GM23338 (cell line): ENCODE results near the gene DAB1. TPM values are rescaled to one million over a fixed set of nuclear protein-coding genes. Genes with fewer than 3 reads are reported as not detected.

ENCODE experiments used
- ATAC-seq: fragments of 200-7000 bp; cut with Tn5 transposase; 3 replicates; pipeline ENCODE4 v1.9.1; 2020
- DNase-seq: peaks from one replicate; pipeline ENCODE4 v3.0.0-alpha.2; 2015; ENCODE audit warnings: low spot score
- H2AFZ ChIP-seq: fragments of 200-600 bp; sonication (generic); 2 replicates; pipeline ENCODE4 v1.8.0; 2016; ENCODE audit warnings: antibody characterized with exemption, mild to moderate bottlenecking, moderate library complexity
- H3F3A ChIP-seq: fragments of 200-600 bp; sonication (generic); replicated peaks from 2 replicates; pipeline ENCODE4 v1.8.0; 2017; ENCODE audit warnings: antibody characterized with exemption, mixed run types, low read depth
- H3K27ac ChIP-seq: fragments of 200-600 bp; sonication (generic); 2 replicates; pipeline ENCODE4 v1.6.1; 2016; ENCODE audit warnings: low read depth
- H3K27me3 ChIP-seq: fragments of 200-600 bp; sonication (generic); 2 replicates; pipeline ENCODE4 v1.8.0; 2016; ENCODE audit warnings: mild to moderate bottlenecking, mixed run types, moderate library complexity; ENCODE audit not compliant: insufficient read depth
- H3K36me3 ChIP-seq: fragments of 200-600 bp; sonication (generic); 2 replicates; pipeline ENCODE4 v1.8.0; 2016; ENCODE audit warnings: mild to moderate bottlenecking; ENCODE audit not compliant: insufficient read depth
- H3K4me1 ChIP-seq: fragments of 200-600 bp; sonication (generic); 2 replicates; pipeline ENCODE4 v1.8.0; 2016; ENCODE audit warnings: mild to moderate bottlenecking, moderate library complexity; ENCODE audit not compliant: insufficient read depth
- H3K4me2 ChIP-seq: fragments of 200-600 bp; sonication (generic); 2 replicates; pipeline ENCODE4 v1.7.1; 2017; ENCODE audit warnings: mixed run types
- H3K4me3 ChIP-seq: fragments of 200-600 bp; sonication (generic); 2 replicates; pipeline ENCODE4 v1.6.1; 2016; ENCODE audit warnings: mixed run types
- H3K79me2 ChIP-seq: fragments of 200-600 bp; sonication (generic); replicated peaks from 2 replicates; pipeline ENCODE4 v1.8.0; 2017; ENCODE audit warnings: mild to moderate bottlenecking; ENCODE audit not compliant: insufficient read depth
- H3K9me2 ChIP-seq: fragments of 200-600 bp; sonication (generic); 2 replicates; pipeline ENCODE4 v1.8.0; 2017; ENCODE audit not compliant: insufficient read depth
- H4K20me1 ChIP-seq: fragments of 200-600 bp; sonication (generic); replicated peaks from 2 replicates; pipeline ENCODE4 v1.8.0; 2017; ENCODE audit warnings: mild to moderate bottlenecking; ENCODE audit not compliant: insufficient read depth
- H3K27ac Mint-ChIP-seq: 2 replicates; pipeline ENCODE4 v1.8.0; 2020; ENCODE audit warnings: inconsistent platforms, mild to moderate bottlenecking, moderate library complexity, mixed read lengths
- H3K27me3 Mint-ChIP-seq: 3 replicates; pipeline ENCODE4 v1.8.0; 2022; ENCODE audit warnings: low read depth, mild to moderate bottlenecking, moderate library complexity, mixed read lengths, inconsistent platforms; ENCODE audit not compliant: insufficient read depth, poor library complexity
- H3K36me3 Mint-ChIP-seq: 3 replicates; pipeline ENCODE4 v1.8.0; 2021; ENCODE audit warnings: low read depth, mild to moderate bottlenecking, inconsistent platforms, moderate library complexity, mixed read lengths
- H3K4me1 Mint-ChIP-seq: 3 replicates; pipeline ENCODE4 v1.8.0; 2020; ENCODE audit warnings: mild to moderate bottlenecking, inconsistent platforms, mixed read lengths
- H3K4me3 Mint-ChIP-seq: 3 replicates; pipeline ENCODE4 v1.8.0; 2021; ENCODE audit warnings: moderate library complexity, mild to moderate bottlenecking, inconsistent platforms, mixed read lengths
- H3K9me3 Mint-ChIP-seq: 3 replicates; pipeline ENCODE4 v1.8.0; 2020; ENCODE audit warnings: moderate library complexity, mild to moderate bottlenecking, inconsistent platforms, mixed read lengths
- CREB1 ChIP-seq: fragments of 250-450 bp; sonication (Bioruptor Pico); IDR thresholded peaks from 2 replicates; pipeline ENCODE4 v1.5.0; 2020; ENCODE audit warnings: low read depth, mild to moderate bottlenecking, moderate library complexity
- EZH2 ChIP-seq: fragments of 200-600 bp; sonication (generic); IDR thresholded peaks from one replicate; pipeline ENCODE4 v1.8.0; 2017; ENCODE audit warnings: antibody characterized with exemption, mild to moderate bottlenecking, low read depth; ENCODE audit not compliant: unreplicated experiment
- EZH2phosphoT487 ChIP-seq: fragments of 200-600 bp; sonication (generic); IDR thresholded peaks from one replicate; pipeline ENCODE4 v1.8.1; 2018; ENCODE audit warnings: antibody characterized with exemption; ENCODE audit not compliant: unreplicated experiment
- JUNB ChIP-seq: IDR thresholded peaks from one replicate; pipeline ENCODE4 v1.6.1; 2016; ENCODE audit warnings: antibody characterized with exemption; ENCODE audit not compliant: unreplicated experiment
- NANOG ChIP-seq: IDR thresholded peaks from 2 replicates; pipeline ENCODE4 v1.6.1; 2016; ENCODE audit warnings: antibody characterized with exemption, borderline replicate concordance
- POLR2AphosphoS5 ChIP-seq: IDR thresholded peaks from 2 replicates; pipeline ENCODE4 v1.6.1; 2016; ENCODE audit warnings: antibody characterized with exemption, low read depth
- STAT1 ChIP-seq: IDR thresholded peaks from one replicate; pipeline ENCODE4 v1.6.1; 2016; ENCODE audit warnings: antibody characterized with exemption; ENCODE audit not compliant: unreplicated experiment
- ZNF114 ChIP-seq: fragments of 250-450 bp; sonication (Bioruptor Pico); IDR thresholded peaks from 2 replicates; pipeline ENCODE4 v1.5.0; 2020; ENCODE audit warnings: mild to moderate bottlenecking, moderate library complexity
- ZNF331 ChIP-seq: fragments of 250-450 bp; sonication (Bioruptor Pico); IDR thresholded peaks from 2 replicates; pipeline ENCODE4 v1.5.0; 2020; ENCODE audit warnings: low read depth, mild to moderate bottlenecking, moderate library complexity
- polyA plus RNA-seq: library from polyadenylated mRNA; unstranded; fragments of >200 nt; fragmentation: Nextera tagmentation; extraction: Ambion mirVana; gene quantifications from 2 replicates; pipeline ENCODE4 v1.2.1, GENCODE V29; 2016
- total RNA-seq: library from RNA; depleted of rRNA; stranded (reverse); fragments of >200 nt; shearing (Covaris generic); gene quantifications from 2 replicates; pipeline ENCODE4 v1.2.3, GENCODE V29; 2014
- TF ChIP-seq, protein P1 (sequence below): IDR thresholded peaks from one replicate; pipeline ENCODE4 v1.6.1; 2018; ENCODE audit warnings: antibody characterized with exemption; ENCODE audit not compliant: unreplicated experiment
- TF ChIP-seq, protein P2 (sequence below): IDR thresholded peaks from 2 replicates; pipeline ENCODE4 v1.6.1; 2016; ENCODE audit warnings: antibody characterized with exemption
- TF ChIP-seq, protein P3 (sequence below): fragments of 250-450 bp; sonication (Bioruptor Pico); IDR thresholded peaks from 2 replicates; pipeline ENCODE4 v1.5.0; 2020; ENCODE audit warnings: mild to moderate bottlenecking, moderate library complexity

The DAB1 gene
- total and polyA plus RNA-seq, 2 experiments from 2014 or later, result 12.8 to 14.5 TPM

DNA sequence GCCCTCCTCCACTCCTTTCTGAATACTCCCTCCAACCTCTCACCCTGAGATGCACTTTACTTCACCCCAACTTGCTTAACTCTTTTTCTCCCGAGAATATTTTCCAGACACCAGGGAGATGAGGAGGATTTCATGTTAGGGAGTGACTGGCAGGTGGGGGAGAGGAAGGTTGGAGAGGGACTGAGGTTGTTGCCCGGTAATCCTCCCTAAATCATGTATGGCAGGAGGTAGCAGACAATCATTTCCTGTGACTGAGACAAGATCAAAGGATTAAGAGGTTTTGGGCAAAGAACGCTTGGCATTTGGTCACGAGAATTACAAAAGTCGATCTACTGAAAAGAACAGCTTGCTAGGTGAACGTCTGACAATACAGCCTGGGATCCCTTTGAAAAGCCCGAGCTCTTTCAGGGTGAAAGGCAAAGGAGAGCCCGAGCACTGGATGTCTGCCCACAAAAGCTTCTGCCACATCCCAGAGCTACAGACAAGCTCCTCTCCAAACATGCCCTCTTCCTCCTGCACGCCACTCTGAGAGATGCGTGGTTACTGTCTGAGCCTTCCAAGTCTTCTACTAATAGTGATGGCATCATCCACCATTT is 154.1 kb downstream of the DAB1 start (continued):
- TF ChIP-seq, protein P1, sequence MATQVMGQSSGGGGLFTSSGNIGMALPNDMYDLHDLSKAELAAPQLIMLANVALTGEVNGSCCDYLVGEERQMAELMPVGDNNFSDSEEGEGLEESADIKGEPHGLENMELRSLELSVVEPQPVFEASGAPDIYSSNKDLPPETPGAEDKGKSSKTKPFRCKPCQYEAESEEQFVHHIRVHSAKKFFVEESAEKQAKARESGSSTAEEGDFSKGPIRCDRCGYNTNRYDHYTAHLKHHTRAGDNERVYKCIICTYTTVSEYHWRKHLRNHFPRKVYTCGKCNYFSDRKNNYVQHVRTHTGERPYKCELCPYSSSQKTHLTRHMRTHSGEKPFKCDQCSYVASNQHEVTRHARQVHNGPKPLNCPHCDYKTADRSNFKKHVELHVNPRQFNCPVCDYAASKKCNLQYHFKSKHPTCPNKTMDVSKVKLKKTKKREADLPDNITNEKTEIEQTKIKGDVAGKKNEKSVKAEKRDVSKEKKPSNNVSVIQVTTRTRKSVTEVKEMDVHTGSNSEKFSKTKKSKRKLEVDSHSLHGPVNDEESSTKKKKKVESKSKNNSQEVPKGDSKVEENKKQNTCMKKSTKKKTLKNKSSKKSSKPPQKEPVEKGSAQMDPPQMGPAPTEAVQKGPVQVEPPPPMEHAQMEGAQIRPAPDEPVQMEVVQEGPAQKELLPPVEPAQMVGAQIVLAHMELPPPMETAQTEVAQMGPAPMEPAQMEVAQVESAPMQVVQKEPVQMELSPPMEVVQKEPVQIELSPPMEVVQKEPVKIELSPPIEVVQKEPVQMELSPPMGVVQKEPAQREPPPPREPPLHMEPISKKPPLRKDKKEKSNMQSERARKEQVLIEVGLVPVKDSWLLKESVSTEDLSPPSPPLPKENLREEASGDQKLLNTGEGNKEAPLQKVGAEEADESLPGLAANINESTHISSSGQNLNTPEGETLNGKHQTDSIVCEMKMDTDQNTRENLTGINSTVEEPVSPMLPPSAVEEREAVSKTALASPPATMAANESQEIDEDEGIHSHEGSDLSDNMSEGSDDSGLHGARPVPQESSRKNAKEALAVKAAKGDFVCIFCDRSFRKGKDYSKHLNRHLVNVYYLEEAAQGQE, result no peak
- no peak for TF ChIP-seq ZNF331 (CRISPR knock-in tag)
- no peak for TF ChIP-seq EZH2
- TF ChIP-seq NANOG, result no peak
- no peak for TF ChIP-seq JUNB
- no peak for TF ChIP-seq CREB1 (CRISPR knock-in tag)
- TF ChIP-seq POLR2AphosphoS5, result no peak
- no peak for TF ChIP-seq STAT1
- TF ChIP-seq, protein P2, sequence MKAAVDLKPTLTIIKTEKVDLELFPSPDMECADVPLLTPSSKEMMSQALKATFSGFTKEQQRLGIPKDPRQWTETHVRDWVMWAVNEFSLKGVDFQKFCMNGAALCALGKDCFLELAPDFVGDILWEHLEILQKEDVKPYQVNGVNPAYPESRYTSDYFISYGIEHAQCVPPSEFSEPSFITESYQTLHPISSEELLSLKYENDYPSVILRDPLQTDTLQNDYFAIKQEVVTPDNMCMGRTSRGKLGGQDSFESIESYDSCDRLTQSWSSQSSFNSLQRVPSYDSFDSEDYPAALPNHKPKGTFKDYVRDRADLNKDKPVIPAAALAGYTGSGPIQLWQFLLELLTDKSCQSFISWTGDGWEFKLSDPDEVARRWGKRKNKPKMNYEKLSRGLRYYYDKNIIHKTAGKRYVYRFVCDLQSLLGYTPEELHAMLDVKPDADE, result no peak

DNA sequence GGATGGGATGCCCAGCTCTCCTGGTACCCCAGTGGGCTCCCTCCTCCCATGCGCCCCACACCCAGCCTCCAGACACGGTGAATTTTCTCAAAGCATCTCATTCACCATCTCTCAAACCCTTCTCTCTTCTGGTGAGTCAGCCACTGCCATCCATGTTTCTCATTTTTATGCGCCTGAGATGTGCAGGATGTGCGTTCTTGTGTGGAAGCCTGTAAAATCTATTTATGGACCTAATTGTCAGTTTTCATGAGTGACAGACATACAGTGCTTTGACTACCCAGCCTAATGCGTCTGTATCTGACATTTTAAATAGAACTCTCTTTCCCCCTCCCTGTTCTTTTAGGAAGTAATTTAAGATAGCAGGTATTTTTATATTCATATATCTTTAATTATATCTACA is 158.8 kb downstream of the DAB1 start:
- Histone ChIP-seq H3K36me3 (no peaks in the 10 kb centered on the region), H3K27me3 (no peaks in the 10 kb centered on the region), H3K4me3 (no peak overlapping the region), H3K9me2 (no peaks in the 10 kb centered on the region), H3F3A (no peaks in the 10 kb centered on the region), H4K20me1 (no peaks in the 10 kb centered on the region), H3K79me2 (0 out of 2 replicates have a peak, but pooled peaks cover 6% of the 10 kb centered on the region), H3K4me1 (peaks cover 19% of the 10 kb centered on the region), H2AFZ (no peak overlapping the region), H3K27ac (no peak overlapping the region), H3K4me2 (no peak overlapping the region)
- no peak overlapping the region for H3K27ac Mint-ChIP-seq
- ATAC-seq (no peak), DNase-seq (no peak)
- peaks cover 2% of the 10 kb centered on the region for H3K27me3 Mint-ChIP-seq
- H3K36me3 Mint-ChIP-seq, result no peaks in the 10 kb centered on the region
- no peaks in the 10 kb centered on the region; the same call in 2 of the 3 replicates for H3K9me3 Mint-ChIP-seq
- no peak overlapping the region for H3K4me3 Mint-ChIP-seq
- no peak for TF ChIP-seq JUNB
- TF ChIP-seq STAT1, result no peak
- no peak for TF ChIP-seq EZH2
- TF ChIP-seq, protein P3, sequence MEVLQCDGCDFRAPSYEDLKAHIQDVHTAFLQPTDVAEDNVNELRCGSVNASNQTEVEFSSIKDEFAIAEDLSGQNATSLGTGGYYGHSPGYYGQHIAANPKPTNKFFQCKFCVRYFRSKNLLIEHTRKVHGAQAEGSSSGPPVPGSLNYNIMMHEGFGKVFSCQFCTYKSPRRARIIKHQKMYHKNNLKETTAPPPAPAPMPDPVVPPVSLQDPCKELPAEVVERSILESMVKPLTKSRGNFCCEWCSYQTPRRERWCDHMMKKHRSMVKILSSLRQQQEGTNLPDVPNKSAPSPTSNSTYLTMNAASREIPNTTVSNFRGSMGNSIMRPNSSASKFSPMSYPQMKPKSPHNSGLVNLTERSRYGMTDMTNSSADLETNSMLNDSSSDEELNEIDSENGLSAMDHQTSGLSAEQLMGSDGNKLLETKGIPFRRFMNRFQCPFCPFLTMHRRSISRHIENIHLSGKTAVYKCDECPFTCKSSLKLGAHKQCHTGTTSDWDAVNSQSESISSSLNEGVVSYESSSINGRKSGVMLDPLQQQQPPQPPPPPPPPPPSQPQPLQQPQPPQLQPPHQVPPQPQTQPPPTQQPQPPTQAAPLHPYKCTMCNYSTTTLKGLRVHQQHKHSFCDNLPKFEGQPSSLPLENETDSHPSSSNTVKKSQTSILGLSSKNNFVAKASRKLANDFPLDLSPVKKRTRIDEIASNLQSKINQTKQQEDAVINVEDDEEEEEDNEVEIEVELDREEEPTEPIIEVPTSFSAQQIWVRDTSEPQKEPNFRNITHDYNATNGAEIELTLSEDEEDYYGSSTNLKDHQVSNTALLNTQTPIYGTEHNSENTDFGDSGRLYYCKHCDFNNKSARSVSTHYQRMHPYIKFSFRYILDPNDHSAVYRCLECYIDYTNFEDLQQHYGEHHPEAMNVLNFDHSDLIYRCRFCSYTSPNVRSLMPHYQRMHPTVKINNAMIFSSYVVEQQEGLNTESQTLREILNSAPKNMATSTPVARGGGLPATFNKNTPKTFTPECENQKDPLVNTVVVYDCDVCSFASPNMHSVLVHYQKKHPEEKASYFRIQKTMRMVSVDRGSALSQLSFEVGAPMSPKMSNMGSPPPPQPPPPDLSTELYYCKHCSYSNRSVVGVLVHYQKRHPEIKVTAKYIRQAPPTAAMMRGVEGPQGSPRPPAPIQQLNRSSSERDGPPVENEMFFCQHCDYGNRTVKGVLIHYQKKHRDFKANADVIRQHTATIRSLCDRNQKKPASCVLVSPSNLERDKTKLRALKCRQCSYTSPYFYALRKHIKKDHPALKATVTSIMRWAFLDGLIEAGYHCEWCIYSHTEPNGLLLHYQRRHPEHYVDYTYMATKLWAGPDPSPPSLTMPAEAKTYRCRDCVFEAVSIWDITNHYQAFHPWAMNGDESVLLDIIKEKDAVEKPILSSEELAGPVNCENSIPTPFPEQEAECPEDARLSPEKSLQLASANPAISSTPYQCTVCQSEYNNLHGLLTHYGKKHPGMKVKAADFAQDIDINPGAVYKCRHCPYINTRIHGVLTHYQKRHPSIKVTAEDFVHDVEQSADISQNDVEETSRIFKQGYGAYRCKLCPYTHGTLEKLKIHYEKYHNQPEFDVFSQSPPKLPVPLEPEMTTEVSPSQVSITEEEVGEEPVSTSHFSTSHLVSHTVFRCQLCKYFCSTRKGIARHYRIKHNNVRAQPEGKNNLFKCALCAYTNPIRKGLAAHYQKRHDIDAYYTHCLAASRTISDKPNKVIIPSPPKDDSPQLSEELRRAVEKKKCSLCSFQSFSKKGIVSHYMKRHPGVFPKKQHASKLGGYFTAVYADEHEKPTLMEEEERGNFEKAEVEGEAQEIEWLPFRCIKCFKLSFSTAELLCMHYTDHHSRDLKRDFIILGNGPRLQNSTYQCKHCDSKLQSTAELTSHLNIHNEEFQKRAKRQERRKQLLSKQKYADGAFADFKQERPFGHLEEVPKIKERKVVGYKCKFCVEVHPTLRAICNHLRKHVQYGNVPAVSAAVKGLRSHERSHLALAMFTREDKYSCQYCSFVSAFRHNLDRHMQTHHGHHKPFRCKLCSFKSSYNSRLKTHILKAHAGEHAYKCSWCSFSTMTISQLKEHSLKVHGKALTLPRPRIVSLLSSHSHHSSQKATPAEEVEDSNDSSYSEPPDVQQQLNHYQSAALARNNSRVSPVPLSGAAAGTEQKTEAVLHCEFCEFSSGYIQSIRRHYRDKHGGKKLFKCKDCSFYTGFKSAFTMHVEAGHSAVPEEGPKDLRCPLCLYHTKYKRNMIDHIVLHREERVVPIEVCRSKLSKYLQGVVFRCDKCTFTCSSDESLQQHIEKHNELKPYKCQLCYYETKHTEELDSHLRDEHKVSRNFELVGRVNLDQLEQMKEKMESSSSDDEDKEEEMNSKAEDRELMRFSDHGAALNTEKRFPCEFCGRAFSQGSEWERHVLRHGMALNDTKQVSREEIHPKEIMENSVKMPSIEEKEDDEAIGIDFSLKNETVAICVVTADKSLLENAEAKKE (CRISPR knock-in tag), result no peak
- TF ChIP-seq EZH2phosphoT487, result no peak
- TF ChIP-seq ZNF331 (CRISPR knock-in tag), result no peak
- TF ChIP-seq, protein P2, result no peak
- no peak for TF ChIP-seq ZNF114
- peaks cover 28% of the 10 kb centered on the region for H3K4me1 Mint-ChIP-seq
